ENCODE results near the gene BORCS5.

GRCh38 chr12:12327802-12328201 lies 29.1 kb upstream of the BORCS5 start:
- TF ChIP-seq, protein P1, sequence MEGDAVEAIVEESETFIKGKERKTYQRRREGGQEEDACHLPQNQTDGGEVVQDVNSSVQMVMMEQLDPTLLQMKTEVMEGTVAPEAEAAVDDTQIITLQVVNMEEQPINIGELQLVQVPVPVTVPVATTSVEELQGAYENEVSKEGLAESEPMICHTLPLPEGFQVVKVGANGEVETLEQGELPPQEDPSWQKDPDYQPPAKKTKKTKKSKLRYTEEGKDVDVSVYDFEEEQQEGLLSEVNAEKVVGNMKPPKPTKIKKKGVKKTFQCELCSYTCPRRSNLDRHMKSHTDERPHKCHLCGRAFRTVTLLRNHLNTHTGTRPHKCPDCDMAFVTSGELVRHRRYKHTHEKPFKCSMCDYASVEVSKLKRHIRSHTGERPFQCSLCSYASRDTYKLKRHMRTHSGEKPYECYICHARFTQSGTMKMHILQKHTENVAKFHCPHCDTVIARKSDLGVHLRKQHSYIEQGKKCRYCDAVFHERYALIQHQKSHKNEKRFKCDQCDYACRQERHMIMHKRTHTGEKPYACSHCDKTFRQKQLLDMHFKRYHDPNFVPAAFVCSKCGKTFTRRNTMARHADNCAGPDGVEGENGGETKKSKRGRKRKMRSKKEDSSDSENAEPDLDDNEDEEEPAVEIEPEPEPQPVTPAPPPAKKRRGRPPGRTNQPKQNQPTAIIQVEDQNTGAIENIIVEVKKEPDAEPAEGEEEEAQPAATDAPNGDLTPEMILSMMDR (IDR thresholded peaks at IDR 0.05): peak; percentile 51 to 71 (median 62)
- no peak for TF ChIP-seq POLR2A (IDR thresholded peaks at IDR 0.05)
